K562 (cell line): ENCODE results near the gene NCAM2. TPM values are rescaled to one million over a fixed set of nuclear protein-coding genes. Genes with fewer than 3 reads are reported as not detected.

Experiments
- ARNT ChIP-seq, 2 experiments: fragments of 450-650 bp; IDR thresholded peaks; 2 replicates each; pipeline ENCODE4 v1.6.1; 2016; ENCODE audit warnings: mild to moderate bottlenecking in 1 of 2
- CXXC5 ChIP-seq: fragments of 250-450 bp; sonication (Bioruptor Pico); IDR thresholded peaks from 2 replicates; pipeline ENCODE4 v1.8.0; 2022; ENCODE audit warnings: inconsistent platforms, mild to moderate bottlenecking, moderate library complexity
- EP300 ChIP-seq: IDR thresholded peaks from 2 replicates; pipeline ENCODE4 v1.6.1; 2012; ENCODE audit warnings: low read length, improper control_type of control experiment
- MAFF ChIP-seq: IDR thresholded peaks from 2 replicates; pipeline ENCODE4 v1.6.1; 2012; ENCODE audit warnings: low read length, improper control_type of control experiment
- PHB2 ChIP-seq: fragments of 450-650 bp; IDR thresholded peaks from 2 replicates; pipeline ENCODE4 v1.6.1; 2017; ENCODE audit warnings: low read depth
- PTTG1 ChIP-seq: fragments of 450-650 bp; IDR thresholded peaks from 2 replicates; pipeline ENCODE4 v1.6.1; 2016; ENCODE audit warnings: low read depth, mild to moderate bottlenecking, missing genetic modification characterization, missing compliant biosample characterization
- SP2 ChIP-seq: IDR thresholded peaks from 2 replicates; pipeline ENCODE4 v1.6.1; 2011; ENCODE audit warnings: mild to moderate bottlenecking, low read depth, low read length, moderate library complexity; ENCODE audit not compliant: poor library complexity, severe bottlenecking; ENCODE audit errors: extremely low read depth
- TAF1 ChIP-seq: IDR thresholded peaks from 2 replicates; pipeline ENCODE4 v1.6.1; 2011; ENCODE audit warnings: mild to moderate bottlenecking, low read length, moderate library complexity; ENCODE audit not compliant: insufficient read depth, control insufficient read depth, severe bottlenecking; ENCODE audit errors: extremely low read depth
- TCF3 ChIP-seq: sonication (generic); formaldehyde crosslinking; IDR thresholded peaks from 2 replicates; pipeline ENCODE4 v1.4.0; 2020; ENCODE audit warnings: mild to moderate bottlenecking, missing genetic modification reagents
- ZNF431 ChIP-seq: sonication (generic); formaldehyde crosslinking; IDR thresholded peaks from 2 replicates; pipeline ENCODE4 v1.8.0; 2022; ENCODE audit warnings: mild to moderate bottlenecking, missing genetic modification reagents
- polyA plus RNA-seq, 8 experiments: library from polyadenylated mRNA; depleted of rRNA in 4 of 8; stranded (reverse) in 5 of 8; unstranded in 3 of 8; fragments of >200 nt; fragmentation: Nextera tagmentation in 2 of 8; fragmentation: Illumina TruSeq in 1 of 8; extraction: Ambion mirVana in 2 of 8; extraction: Trizol in 1 of 8; gene quantifications; 2 replicates each; pipeline versions ENCODE4 v1.2.1 to v1.2.3, GENCODE V29; 2011 to 2014; ENCODE audit warnings: inconsistent platforms in 1 of 8, missing spikeins in 1 of 8
- total RNA-seq, 7 experiments: library from RNA; depleted of rRNA in 6 of 7; stranded (reverse); fragments of >200 nt in 6 of 7; fragmentation: Illumina TruSeq in 2 of 7; extraction: Trizol in 2 of 7; gene quantifications; 2 replicates each; pipeline versions ENCODE4 v1.2.1 to v1.2.3, GENCODE V29; 2011 to 2021; ENCODE audit warnings: low replicate concordance in 1 of 7
- TF ChIP-seq, protein P1 (sequence below), 2 experiments: IDR thresholded peaks; 2 replicates each; pipeline ENCODE4 v1.6.1; 2012; ENCODE audit warnings: improper control_type of control experiment in 2 of 2, low read depth in 2 of 2, low read length in 2 of 2, borderline replicate concordance in 1 of 2
- TF ChIP-seq, protein P2 (sequence below): fragments of 450-650 bp; formaldehyde crosslinking; IDR thresholded peaks from 2 replicates; pipeline ENCODE4 v1.4.0; 2020; ENCODE audit warnings: mild to moderate bottlenecking, mixed read lengths
- TF ChIP-seq, protein P3 (sequence below): fragments of 250-450 bp; sonication (Bioruptor Pico); IDR thresholded peaks from 2 replicates; pipeline ENCODE4 v1.4.0; 2020; ENCODE audit warnings: mild to moderate bottlenecking, moderate library complexity, borderline replicate concordance
- TF ChIP-seq, protein P4 (sequence below): fragments of 250-450 bp; sonication (Bioruptor Pico); IDR thresholded peaks from 2 replicates; pipeline ENCODE4 v1.5.0; 2021; ENCODE audit warnings: mild to moderate bottlenecking, moderate library complexity
- TF ChIP-seq, protein P5 (sequence below), 2 experiments: fragments of 450-650 bp in 1 of 2; sonication (generic) in 1 of 2; formaldehyde crosslinking; conservative IDR thresholded peaks; 2 replicates each; pipeline versions ENCODE4 v1.4.0 to v1.8.1; 2020 to 2022; ENCODE audit warnings: mild to moderate bottlenecking in 1 of 2, missing genetic modification reagents in 1 of 2

NCAM2 gene
- total and polyA plus RNA-seq, 9 of the 15 experiments (the other 6 are each of a cell fraction or from before 2014, with no cell fraction given) = 14.0 to 58.2 (median 27.8) TPM

DNA sequence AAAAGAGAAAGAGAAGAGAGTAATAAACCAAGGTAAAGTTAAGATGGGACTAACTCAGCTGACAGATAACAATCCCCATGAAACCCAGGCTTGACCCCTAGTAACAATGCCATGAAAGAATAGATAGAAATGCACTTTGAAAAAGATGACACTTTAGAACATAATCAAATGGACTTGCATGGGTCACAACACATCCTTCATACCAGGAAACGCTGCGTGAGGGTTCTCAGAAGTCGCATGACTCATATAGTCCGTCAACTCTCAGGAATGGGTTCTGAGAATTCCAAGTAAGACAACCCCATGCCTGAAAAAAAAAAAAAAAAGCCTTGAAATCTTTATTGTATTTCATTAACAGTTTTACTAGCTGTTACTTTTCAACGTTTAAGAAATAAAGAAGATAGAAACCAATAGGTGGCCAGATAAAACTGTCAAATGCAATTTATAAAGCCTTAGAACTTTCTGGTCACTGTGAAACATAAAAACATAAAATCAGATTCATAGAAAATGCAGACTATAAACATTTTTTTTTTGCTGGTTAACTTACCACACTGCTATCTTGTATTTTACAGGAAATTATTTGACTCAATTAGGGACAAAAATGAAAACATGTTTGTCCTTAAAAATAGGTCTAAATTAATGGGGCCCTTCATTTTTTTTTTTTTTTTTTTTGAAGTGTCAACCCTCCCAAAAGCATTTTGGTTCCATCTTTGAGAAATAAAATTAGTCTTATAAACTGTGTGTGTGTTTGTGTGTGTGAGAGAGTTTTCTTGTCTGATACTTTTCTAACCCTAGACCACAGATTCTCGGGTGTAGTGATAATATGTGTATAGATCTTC, 202.1 kb downstream of the NCAM2 start (continued):
- TF ChIP-seq CXXC5 (CRISPR knock-in tag) (peak; percentile 94), ZNF431 (no peak), PHB2 (no peak), TCF3 (CRISPR knock-in tag) (no peak), PTTG1 (tag) (no peak), EP300 (peak; percentile 86), SP2 (no peak), ARNT (IDR thresholded peaks at IDR 0.05) (peak; percentile 62 to 64; a peak in 2 of 4 replicates), MAFF (no peak), TAF1 (no peak)
- TF ChIP-seq, protein P1, sequence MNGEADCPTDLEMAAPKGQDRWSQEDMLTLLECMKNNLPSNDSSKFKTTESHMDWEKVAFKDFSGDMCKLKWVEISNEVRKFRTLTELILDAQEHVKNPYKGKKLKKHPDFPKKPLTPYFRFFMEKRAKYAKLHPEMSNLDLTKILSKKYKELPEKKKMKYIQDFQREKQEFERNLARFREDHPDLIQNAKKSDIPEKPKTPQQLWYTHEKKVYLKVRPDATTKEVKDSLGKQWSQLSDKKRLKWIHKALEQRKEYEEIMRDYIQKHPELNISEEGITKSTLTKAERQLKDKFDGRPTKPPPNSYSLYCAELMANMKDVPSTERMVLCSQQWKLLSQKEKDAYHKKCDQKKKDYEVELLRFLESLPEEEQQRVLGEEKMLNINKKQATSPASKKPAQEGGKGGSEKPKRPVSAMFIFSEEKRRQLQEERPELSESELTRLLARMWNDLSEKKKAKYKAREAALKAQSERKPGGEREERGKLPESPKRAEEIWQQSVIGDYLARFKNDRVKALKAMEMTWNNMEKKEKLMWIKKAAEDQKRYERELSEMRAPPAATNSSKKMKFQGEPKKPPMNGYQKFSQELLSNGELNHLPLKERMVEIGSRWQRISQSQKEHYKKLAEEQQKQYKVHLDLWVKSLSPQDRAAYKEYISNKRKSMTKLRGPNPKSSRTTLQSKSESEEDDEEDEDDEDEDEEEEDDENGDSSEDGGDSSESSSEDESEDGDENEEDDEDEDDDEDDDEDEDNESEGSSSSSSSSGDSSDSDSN (IDR thresholded peaks at IDR 0.05; ENCODE audit: borderline replicate concordance in 1 of 2, low read depth in 2 of 2, low read length in 2 of 2) = no peak
- TF ChIP-seq, protein P2, sequence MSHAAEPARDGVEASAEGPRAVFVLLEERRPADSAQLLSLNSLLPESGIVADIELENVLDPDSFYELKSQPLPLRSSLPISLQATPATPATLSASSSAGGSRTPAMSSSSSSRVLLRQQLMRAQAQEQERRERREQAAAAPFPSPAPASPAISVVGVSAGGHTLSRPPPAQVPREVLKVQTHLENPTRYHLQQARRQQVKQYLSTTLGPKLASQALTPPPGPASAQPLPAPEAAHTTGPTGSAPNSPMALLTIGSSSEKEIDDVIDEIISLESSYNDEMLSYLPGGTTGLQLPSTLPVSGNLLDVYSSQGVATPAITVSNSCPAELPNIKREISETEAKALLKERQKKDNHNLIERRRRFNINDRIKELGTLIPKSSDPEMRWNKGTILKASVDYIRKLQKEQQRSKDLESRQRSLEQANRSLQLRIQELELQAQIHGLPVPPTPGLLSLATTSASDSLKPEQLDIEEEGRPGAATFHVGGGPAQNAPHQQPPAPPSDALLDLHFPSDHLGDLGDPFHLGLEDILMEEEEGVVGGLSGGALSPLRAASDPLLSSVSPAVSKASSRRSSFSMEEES (CRISPR knock-in tag) = no peak
- TF ChIP-seq, protein P3, sequence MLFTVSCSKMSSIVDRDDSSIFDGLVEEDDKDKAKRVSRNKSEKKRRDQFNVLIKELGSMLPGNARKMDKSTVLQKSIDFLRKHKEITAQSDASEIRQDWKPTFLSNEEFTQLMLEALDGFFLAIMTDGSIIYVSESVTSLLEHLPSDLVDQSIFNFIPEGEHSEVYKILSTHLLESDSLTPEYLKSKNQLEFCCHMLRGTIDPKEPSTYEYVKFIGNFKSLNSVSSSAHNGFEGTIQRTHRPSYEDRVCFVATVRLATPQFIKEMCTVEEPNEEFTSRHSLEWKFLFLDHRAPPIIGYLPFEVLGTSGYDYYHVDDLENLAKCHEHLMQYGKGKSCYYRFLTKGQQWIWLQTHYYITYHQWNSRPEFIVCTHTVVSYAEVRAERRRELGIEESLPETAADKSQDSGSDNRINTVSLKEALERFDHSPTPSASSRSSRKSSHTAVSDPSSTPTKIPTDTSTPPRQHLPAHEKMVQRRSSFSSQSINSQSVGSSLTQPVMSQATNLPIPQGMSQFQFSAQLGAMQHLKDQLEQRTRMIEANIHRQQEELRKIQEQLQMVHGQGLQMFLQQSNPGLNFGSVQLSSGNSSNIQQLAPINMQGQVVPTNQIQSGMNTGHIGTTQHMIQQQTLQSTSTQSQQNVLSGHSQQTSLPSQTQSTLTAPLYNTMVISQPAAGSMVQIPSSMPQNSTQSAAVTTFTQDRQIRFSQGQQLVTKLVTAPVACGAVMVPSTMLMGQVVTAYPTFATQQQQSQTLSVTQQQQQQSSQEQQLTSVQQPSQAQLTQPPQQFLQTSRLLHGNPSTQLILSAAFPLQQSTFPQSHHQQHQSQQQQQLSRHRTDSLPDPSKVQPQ = no peak
- TF ChIP-seq, protein P4, sequence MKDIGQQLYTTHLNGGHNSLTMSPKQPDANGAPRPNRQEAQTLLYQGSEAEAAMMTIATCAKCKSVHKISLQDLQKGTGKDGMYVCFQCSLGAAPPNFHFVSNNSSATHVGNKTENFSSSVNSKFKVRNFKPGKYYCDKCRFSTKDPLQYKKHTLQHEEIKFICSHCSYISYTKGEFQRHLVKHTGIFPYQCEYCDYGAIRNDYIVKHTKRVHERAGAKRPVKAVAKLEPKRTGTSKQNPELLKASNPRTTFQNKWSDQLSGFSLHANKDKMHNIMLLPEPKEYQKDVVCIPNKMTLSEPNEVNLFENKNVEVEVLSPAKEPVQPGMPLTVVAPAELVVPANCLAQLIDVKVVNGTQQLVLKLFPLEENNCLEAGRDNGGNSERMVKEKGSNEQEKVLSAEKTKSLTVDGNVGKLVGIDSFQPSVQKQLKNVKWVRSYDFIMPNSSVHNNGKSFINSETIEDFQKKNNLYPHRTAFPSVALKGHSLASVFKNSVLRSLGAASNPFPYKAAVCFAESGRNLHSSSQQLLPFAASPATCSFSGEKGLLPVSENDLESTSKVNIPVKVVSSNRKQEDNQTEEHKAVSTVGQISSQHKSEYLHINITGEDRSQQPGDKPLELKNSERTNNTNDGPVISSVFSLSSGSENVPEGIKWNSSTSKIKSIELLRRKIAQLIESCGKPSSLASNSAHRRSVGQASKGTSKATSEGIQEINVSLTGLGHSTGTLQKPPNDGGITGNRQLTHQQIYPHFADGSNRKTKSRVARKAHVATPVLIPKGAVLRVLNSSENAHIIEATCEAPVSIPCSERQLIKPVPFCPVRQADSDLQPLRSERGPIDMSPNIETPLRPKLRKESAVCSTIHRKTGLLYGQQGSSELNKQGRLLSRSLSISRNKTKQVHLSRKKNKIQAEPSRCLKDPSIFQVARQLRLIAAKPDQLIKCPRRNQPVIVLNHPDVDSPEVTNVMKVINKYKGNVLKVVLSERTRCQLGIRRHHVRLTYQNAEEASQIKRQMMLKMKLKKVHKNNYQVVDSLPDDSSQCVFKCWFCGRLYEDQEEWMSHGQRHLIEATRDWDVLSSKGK (CRISPR knock-in tag) = no peak
- TF ChIP-seq, protein P5, sequence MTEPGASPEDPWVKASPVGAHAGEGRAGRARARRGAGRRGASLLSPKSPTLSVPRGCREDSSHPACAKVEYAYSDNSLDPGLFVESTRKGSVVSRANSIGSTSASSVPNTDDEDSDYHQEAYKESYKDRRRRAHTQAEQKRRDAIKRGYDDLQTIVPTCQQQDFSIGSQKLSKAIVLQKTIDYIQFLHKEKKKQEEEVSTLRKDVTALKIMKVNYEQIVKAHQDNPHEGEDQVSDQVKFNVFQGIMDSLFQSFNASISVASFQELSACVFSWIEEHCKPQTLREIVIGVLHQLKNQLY (CRISPR knock-in tag; conservative IDR thresholded peaks at IDR 0.05) = no peak
